ENCODE results near the gene GRIFIN. TPM values are rescaled to one million over a fixed set of nuclear protein-coding genes. Genes with fewer than 3 reads are reported as not detected.

GRIFIN gene
- polyA plus RNA-seq, 1 of the 3 experiments (the other 2 are of a cell fraction) = not detected

GRCh38 chr7:2510130-2510776, 34.1 kb upstream of the GRIFIN start:
- 89% methylated on average over 11 of the region's 13 CpGs for WGBS (ENCODE audit: low lambda C conversion rate)
- CTCF ChIA-PET = interaction anchor here (1.0 to 1.5 kb wide), 5 partner anchors 32 to 161 kb away, joined by 3 to 9 read pairs (median 4); no protein-coding TSS in a partner anchor

GRCh38 chr7:2509298-2509906, 33.2 kb upstream of the GRIFIN start:
- Histone ChIP-seq H3K27ac (ENCODE audit: low read depth in 2 of 2, low read length in 1 of 2) (peak overlapping the region in 1 of 2 experiments; percentile 1; a peak in 1 of 4 replicates), H3K79me2 (ENCODE audit: insufficient read depth) (no peaks in the 10 kb centered on the region), H3K4me1 (ENCODE audit: control insufficient read depth in 1 of 2, insufficient read depth in 2 of 2, low read depth in 1 of 2, low read length in 1 of 2) (peaks cover 5 to 60% of the 10 kb centered on the region in 2 experiments; a peak in 2 of 4 replicates), H3K4me3 (ENCODE audit: low read depth in 2 of 2, low read length in 1 of 2) (no peak overlapping the region), H3K9me3 (no peaks in the 10 kb centered on the region), H3F3A (replicated peaks; ENCODE audit: insufficient read depth) (peaks cover 7% of the 10 kb centered on the region), H3K4me2 (no peak overlapping the region), H3K36me3 (replicated peaks in 1 of 2; ENCODE audit: control insufficient read depth in 1 of 2, insufficient read depth in 2 of 2, low read length in 1 of 2) (no peaks in the 10 kb centered on the region), H4K20me1 (ENCODE audit: insufficient read depth) (no peaks in the 10 kb centered on the region), H3K9me2 (no peaks in the 10 kb centered on the region), H3K9ac (no peak overlapping the region), H2AFZ (ENCODE audit: low read depth) (no peak overlapping the region), H3K27me3 (ENCODE audit: insufficient read depth) (no peaks in the 10 kb centered on the region)
- DNase-seq = no peak
- CTCF ChIA-PET = interaction anchor here (0.6 to 2.1 kb wide), 3 partner anchors 25 to 162 kb away, joined by 3 to 8 read pairs (median 3); no protein-coding TSS in a partner anchor
- WGBS (ENCODE audit: low lambda C conversion rate) = 87% methylated on average over 21 of the region's 23 CpGs
- TF ChIP-seq TEAD4 (IDR thresholded peaks at IDR 0.05; ENCODE audit: borderline replicate concordance, insufficient read depth) (no peak), RXRA (IDR thresholded peaks at IDR 0.05; ENCODE audit: borderline replicate concordance, low read depth) (no peak), SIN3A (IDR thresholded peaks at IDR 0.05; ENCODE audit: borderline replicate concordance, low read depth, low read length) (no peak)
- POLR2A ChIA-PET = no interaction called here

More at GRCh38 chr7:2510130-2510776, 34.1 kb upstream of the GRIFIN start:
- Histone ChIP-seq H3K36me3 (replicated peaks in 1 of 2; ENCODE audit: control insufficient read depth in 1 of 2, insufficient read depth in 2 of 2, low read length in 1 of 2) (no peaks in the 10 kb centered on the region), H3K9me3 (no peaks in the 10 kb centered on the region), H3F3A (replicated peaks; ENCODE audit: insufficient read depth) (peaks cover 7% of the 10 kb centered on the region), H3K27ac (ENCODE audit: low read depth in 2 of 2, low read length in 1 of 2) (peak overlapping the region in 1 of 2 experiments; percentile 67; a peak in 1 of 4 replicates), H3K79me2 (ENCODE audit: insufficient read depth) (no peaks in the 10 kb centered on the region), H3K9me2 (no peaks in the 10 kb centered on the region), H3K4me1 (ENCODE audit: control insufficient read depth in 1 of 2, insufficient read depth in 2 of 2, low read depth in 1 of 2, low read length in 1 of 2) (peaks cover 5 to 69% of the 10 kb centered on the region in 2 experiments; a peak in 2 of 4 replicates), H3K27me3 (ENCODE audit: insufficient read depth) (no peaks in the 10 kb centered on the region), H3K9ac (no peak overlapping the region), H4K20me1 (ENCODE audit: insufficient read depth) (no peaks in the 10 kb centered on the region), H3K4me3 (ENCODE audit: low read depth in 2 of 2, low read length in 1 of 2) (no peak overlapping the region), H2AFZ (ENCODE audit: low read depth) (no peak overlapping the region), H3K4me2 (no peak overlapping the region)
- DNase-seq = no peak
- POLR2A ChIA-PET = no interaction called here
- TF ChIP-seq FOXM1 (IDR thresholded peaks at IDR 0.05; ENCODE audit: low read depth) = no peak
- no peak for TF ChIP-seq ELF1 (IDR thresholded peaks at IDR 0.05)
- no peak for TF ChIP-seq EZH2phosphoT487 (IDR thresholded peaks at IDR 0.05; ENCODE audit: borderline replicate concordance, low read depth)
- no peak for TF ChIP-seq CTCF (IDR thresholded peaks at IDR 0.05)
- no peak for TF ChIP-seq JUND (IDR thresholded peaks at IDR 0.05)
- no peak for TF ChIP-seq TEAD4 (IDR thresholded peaks at IDR 0.05; ENCODE audit: borderline replicate concordance, insufficient read depth)

Data from SK-N-SH (cell line).